ENCODE data around the gene SHQ1. TPM values are rescaled to one million over a fixed set of nuclear protein-coding genes. Genes with fewer than 3 reads are reported as not detected.

SHQ1 gene
- total RNA-seq, 1 experiment from 2014 or later = 27.6 TPM

DNA sequence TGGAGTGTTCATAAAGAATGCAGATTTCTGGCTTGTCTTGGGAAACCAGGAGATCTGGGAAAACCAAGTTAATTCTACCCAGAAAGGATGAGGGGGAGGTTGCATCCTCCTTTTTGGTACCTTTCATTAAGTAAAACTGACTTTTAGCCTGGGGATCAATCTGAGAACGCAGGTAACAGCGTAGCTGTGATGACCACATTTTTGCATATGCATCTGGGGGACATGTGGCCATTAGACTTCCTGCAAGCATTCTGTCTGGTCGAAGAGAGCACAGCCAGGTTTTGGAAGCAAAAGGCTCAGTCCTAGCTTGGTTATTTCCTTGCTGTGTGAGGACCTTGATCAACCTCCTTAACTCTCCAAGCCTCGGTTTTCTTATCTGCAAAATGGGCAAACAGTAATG lies 145.2 kb downstream of the SHQ1 start:
- Histone ChIP-seq H2AFZ (ENCODE audit: low read depth, low read length, poor library complexity, severe bottlenecking) (no peak overlapping the region), H3K4me2 (ENCODE audit: low read length) (no peak overlapping the region), H3K4me3 (replicated peaks in 1 of 2; ENCODE audit: low read depth in 1 of 2, low read length in 2 of 2) (no peak overlapping the region), H3K79me2 (ENCODE audit: insufficient read depth, low read length) (no peaks in the 10 kb centered on the region), H3K27ac (ENCODE audit: low read depth, low read length) (no peak overlapping the region), H3K4me1 (ENCODE audit: control insufficient read depth in 1 of 2, insufficient read depth in 2 of 2, low read length in 2 of 2) (no peaks in the 10 kb centered on the region), H4K20me1 (ENCODE audit: insufficient read depth) (no peaks in the 10 kb centered on the region), H3K36me3 (ENCODE audit: control insufficient read depth in 1 of 2, insufficient read depth in 2 of 2, low read length in 2 of 2) (no peaks in the 10 kb centered on the region), H3K9ac (ENCODE audit: low read length) (no peak overlapping the region), H3K27me3 (ENCODE audit: insufficient read depth, low read length) (no peaks in the 10 kb centered on the region), H3K9me2 (ENCODE audit: insufficient read depth) (no peaks in the 10 kb centered on the region), H3K9me3 (ENCODE audit: control insufficient read depth in 1 of 2, insufficient read depth in 1 of 2, low read depth in 1 of 2, low read length in 2 of 2) (no peaks in the 10 kb centered on the region)
- no peak for DNase-seq (ENCODE audit: low read depth, low spot score)
- ChIA-PET POLR2A (interaction anchor here (0.7 kb wide), 1 partner anchor 50 kb away, joined by 3 read pairs; no protein-coding TSS in a partner anchor), RAD21 (ENCODE audit: low non-redundant PET in 1 of 2, low total read pairs in 2 of 2, uncharacterized antibody in 2 of 2, unreplicated experiment in 2 of 2) (no interaction called here), CTCF (no interaction called here)
- no TSS peak for BruUV-seq (replicated peaks)
- ATAC-seq = no peak
- intact Hi-C loops (cut with micrococcal nuclease) = no loop called here
- TF ChIP-seq ZNF274 (IDR thresholded peaks at IDR 0.05; ENCODE audit: low read depth, low read length) = no peak
- TF ChIP-seq, protein P1, sequence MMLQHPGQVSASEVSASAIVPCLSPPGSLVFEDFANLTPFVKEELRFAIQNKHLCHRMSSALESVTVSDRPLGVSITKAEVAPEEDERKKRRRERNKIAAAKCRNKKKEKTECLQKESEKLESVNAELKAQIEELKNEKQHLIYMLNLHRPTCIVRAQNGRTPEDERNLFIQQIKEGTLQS (IDR thresholded peaks at IDR 0.05) = no peak
- TF ChIP-seq, protein P2, sequence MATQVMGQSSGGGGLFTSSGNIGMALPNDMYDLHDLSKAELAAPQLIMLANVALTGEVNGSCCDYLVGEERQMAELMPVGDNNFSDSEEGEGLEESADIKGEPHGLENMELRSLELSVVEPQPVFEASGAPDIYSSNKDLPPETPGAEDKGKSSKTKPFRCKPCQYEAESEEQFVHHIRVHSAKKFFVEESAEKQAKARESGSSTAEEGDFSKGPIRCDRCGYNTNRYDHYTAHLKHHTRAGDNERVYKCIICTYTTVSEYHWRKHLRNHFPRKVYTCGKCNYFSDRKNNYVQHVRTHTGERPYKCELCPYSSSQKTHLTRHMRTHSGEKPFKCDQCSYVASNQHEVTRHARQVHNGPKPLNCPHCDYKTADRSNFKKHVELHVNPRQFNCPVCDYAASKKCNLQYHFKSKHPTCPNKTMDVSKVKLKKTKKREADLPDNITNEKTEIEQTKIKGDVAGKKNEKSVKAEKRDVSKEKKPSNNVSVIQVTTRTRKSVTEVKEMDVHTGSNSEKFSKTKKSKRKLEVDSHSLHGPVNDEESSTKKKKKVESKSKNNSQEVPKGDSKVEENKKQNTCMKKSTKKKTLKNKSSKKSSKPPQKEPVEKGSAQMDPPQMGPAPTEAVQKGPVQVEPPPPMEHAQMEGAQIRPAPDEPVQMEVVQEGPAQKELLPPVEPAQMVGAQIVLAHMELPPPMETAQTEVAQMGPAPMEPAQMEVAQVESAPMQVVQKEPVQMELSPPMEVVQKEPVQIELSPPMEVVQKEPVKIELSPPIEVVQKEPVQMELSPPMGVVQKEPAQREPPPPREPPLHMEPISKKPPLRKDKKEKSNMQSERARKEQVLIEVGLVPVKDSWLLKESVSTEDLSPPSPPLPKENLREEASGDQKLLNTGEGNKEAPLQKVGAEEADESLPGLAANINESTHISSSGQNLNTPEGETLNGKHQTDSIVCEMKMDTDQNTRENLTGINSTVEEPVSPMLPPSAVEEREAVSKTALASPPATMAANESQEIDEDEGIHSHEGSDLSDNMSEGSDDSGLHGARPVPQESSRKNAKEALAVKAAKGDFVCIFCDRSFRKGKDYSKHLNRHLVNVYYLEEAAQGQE (IDR thresholded peaks at IDR 0.05; ENCODE audit: low read depth) = no peak

- RAD21 ChIA-PET (ENCODE audit: low non-redundant PET in 1 of 2, low total read pairs in 2 of 2, uncharacterized antibody in 2 of 2, unreplicated experiment in 2 of 2) = no interaction called here
These were observed 145.9 kb downstream of the SHQ1 start for GRCh38 chr3:72702390-72702789.

More at GRCh38 chr3:72702390-72702789, 145.9 kb downstream of the SHQ1 start:
- Histone ChIP-seq H3K79me2 (ENCODE audit: insufficient read depth, low read length) (no peaks in the 10 kb centered on the region), H2AFZ (ENCODE audit: low read depth, low read length, poor library complexity, severe bottlenecking) (no peak overlapping the region), H3K27ac (ENCODE audit: low read depth, low read length) (no peak overlapping the region), H3K9me2 (ENCODE audit: insufficient read depth) (no peaks in the 10 kb centered on the region), H4K20me1 (ENCODE audit: insufficient read depth) (no peaks in the 10 kb centered on the region), H3K4me1 (ENCODE audit: control insufficient read depth in 1 of 2, insufficient read depth in 2 of 2, low read length in 2 of 2) (no peaks in the 10 kb centered on the region), H3K36me3 (ENCODE audit: control insufficient read depth in 1 of 2, insufficient read depth in 2 of 2, low read length in 2 of 2) (no peaks in the 10 kb centered on the region), H3K9me3 (ENCODE audit: control insufficient read depth in 1 of 2, insufficient read depth in 1 of 2, low read depth in 1 of 2, low read length in 2 of 2) (no peaks in the 10 kb centered on the region), H3K4me3 (replicated peaks in 1 of 2; ENCODE audit: low read depth in 1 of 2, low read length in 2 of 2) (no peak overlapping the region), H3K27me3 (ENCODE audit: insufficient read depth, low read length) (peaks cover 2% of the 10 kb centered on the region; the same call in 1 of the 2 replicates), H3K9ac (ENCODE audit: low read length) (no peak overlapping the region), H3K4me2 (ENCODE audit: low read length) (no peak overlapping the region)
- ATAC-seq (no peak), DNase-seq (ENCODE audit: low read depth, low spot score) (no peak)
- intact Hi-C loops (cut with micrococcal nuclease) = no loop called here
- BruUV-seq (replicated peaks) = no TSS peak
- POLR2A ChIA-PET = no interaction called here
- CTCF ChIA-PET = no interaction called here
- no peak for TF ChIP-seq ZFX (IDR thresholded peaks at IDR 0.05)
- no peak for TF ChIP-seq POLR2AphosphoS5 (IDR thresholded peaks at IDR 0.05; ENCODE audit: low read depth, low read length)
- TF ChIP-seq, protein P2 (IDR thresholded peaks at IDR 0.05; ENCODE audit: low read depth) = no peak
- no peak for TF ChIP-seq YY1 (IDR thresholded peaks at IDR 0.05; ENCODE audit: extremely low read depth, insufficient replicate concordance, low read depth, low read length)
- no peak for TF ChIP-seq SRF (IDR thresholded peaks at IDR 0.05; ENCODE audit: low read depth)
- TF ChIP-seq FOSL1 (IDR thresholded peaks at IDR 0.05; ENCODE audit: low read depth) = no peak
- TF ChIP-seq, protein P1 (IDR thresholded peaks at IDR 0.05) = no peak
- TF ChIP-seq SIN3A (IDR thresholded peaks at IDR 0.05; ENCODE audit: low read depth) = no peak
- no peak for TF ChIP-seq POLR2A (IDR thresholded peaks at IDR 0.05; ENCODE audit: borderline replicate concordance, extremely low read depth, insufficient read depth, insufficient read length)
- TF ChIP-seq JUND (IDR thresholded peaks at IDR 0.05) = no peak
- no peak for TF ChIP-seq EZH2phosphoT487 (IDR thresholded peaks at IDR 0.05; ENCODE audit: borderline replicate concordance)
- TF ChIP-seq EGR1 (IDR thresholded peaks at IDR 0.05; ENCODE audit: low read depth) = no peak

All from HCT116 (cell line).